Measurements from ENCODE around the gene KCNJ6.
"Not testable (repeated sequence)": the region's sequence is repeated elsewhere in the genome, so short reads cannot be mapped to it uniquely, and the experiment has no call there.

Gene KCNJ6

DNA sequence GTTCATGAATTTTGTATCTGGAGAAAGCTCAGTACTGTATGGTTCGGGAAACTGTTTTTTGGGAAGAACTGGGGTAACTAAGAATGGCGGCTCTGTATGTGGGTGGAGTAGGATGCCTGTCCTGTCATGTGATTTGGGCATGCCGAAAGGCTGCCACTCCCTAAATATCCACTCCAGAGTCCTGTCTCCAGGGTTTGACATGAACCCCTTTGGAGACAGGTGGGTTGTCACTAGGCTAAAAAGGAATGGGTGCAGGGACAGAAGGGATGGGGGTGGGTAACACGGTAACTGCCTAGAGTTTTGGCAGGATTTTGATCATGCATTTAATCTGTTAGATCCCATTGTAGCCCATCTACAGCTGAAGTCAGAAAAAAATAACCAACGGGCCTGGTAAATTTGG is 150.1 kb downstream of the KCNJ6 start:
- peak in 1 of 2 donors; percentile 59 for DNase-seq

DNA sequence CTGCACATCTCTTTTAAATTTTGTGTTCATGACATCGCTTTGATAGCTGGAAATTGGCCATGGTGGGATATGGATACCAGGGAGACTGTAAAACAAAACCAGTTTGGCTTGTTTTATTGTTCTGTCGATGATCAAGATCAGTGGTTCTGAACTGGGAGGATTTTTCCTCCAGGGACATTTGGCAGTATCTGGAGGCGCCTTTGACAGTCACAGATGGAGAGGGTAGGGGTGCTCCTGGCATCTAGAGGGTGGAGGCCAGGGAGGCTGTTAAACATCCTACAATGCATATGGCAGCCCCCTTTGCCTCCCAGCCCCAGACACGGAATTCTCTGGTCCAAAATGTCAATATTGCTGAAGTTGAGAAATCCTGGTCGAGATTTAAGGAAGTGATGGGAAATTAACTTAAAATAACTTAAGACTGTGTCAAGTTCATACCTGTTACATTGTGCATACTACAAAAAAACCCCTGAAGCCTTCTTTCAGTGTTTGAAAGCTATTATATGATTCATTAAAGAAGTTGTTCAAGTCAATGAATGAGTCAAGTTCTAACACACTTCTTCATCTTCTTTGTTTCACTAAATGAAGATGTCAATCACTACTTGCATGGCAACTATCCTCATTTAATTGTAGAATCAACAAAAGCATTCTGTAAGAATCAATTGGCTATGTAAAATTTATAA is 150.9 kb downstream of the KCNJ6 start:
- no peak for DNase-seq

DNA sequence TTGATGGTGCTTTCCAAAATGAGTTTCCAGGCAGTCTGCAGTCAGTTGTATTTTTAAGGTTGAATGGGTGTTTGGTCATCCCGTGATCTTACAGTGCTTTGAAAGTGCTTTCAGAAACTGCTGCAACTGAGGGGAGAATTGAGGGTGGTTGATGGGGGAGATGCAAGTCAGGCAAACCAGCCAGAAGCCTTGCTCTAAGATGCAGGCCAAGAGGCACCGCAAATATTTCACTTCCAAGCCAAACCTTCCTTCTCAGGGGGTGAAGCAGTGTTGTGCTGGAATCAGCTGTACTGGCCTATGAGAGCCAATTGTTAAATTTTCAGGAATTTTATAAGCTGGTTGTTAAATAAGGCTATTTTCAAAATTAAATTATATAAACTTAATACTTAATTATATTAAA is 151.6 kb downstream of the KCNJ6 start:
- no peak for DNase-seq

DNA sequence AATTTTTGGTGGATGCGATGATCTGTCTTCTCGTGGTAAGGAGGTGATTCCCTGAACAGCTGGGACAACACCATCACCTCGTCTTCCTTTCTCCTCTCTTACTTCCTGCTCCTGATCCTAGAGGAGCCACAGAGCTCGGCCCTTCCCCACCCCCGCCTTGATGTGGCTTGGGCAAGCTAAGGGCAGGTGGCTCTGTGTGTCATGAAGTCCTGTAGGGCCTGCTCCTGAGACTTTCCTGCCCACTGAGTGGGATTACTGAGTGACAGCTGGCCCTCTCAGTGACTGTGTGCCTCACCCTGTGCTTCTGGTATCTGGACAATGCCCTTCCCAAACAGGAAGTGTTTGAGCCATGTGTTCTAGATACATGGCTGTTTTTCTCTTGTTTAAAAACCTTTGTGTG is 153.0 kb downstream of the KCNJ6 start:
- no peak for DNase-seq

DNA sequence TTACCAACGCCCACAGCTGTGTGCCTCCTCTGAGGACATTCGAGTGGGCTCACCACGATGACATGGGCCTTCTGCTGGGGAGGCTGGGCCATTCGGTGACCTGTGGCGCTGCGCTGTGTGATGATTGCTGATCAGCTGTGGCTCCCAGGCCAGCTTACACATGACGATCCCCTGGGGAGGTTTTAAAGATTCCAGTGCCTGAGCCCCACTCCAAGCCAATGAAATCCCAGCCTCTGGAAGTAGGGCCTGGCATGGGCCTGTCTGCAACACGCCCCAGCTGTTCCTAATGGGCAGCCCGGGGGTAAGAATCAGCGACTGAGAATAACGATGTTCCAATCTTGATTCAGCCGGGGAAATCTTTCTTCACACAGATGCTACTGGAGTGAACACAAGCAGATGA is 153.7 kb downstream of the KCNJ6 start:
- DNase-seq = no peak

DNA sequence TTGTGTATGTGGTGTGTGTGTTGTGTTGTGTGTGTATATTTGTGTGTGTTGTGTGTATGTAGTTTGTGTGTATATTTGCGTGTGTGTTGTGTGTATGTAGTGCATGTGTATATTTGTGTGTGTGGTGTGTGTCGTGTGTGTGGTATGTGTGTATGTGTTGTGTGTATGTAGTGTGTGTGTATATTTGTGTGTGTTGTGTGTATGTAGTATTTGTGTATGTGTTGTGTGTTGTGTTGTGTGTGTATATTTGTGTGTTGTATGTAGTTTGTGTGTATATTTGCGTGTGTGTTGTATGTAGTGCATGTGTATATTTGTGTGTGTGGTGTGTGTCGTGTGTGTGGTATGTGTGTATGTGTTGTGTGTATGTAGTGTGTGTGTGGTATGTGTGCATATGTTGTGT is 154.9 kb downstream of the KCNJ6 start:
- DNase-seq = not testable (repeated sequence)

DNA sequence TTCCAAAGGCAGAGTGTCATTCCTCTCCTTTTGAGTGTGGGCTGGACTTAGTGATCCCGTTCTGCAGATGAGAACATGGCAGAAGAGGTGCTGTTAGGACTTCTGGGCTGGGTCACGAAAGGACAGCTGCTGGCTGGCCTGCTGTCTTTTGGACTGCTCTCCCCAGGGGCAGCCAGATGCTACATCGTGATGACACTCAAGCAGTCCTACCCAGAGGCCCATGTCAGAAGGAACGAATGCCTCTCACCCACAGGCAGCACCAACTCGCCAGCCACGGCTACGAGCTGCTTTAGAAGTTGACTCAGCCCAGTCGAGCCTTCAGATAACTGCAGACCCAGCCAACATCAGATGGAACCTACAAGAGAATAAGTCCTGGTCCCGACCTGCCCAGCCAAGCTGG is 156.5 kb downstream of the KCNJ6 start:
- no peak for DNase-seq

DNA sequence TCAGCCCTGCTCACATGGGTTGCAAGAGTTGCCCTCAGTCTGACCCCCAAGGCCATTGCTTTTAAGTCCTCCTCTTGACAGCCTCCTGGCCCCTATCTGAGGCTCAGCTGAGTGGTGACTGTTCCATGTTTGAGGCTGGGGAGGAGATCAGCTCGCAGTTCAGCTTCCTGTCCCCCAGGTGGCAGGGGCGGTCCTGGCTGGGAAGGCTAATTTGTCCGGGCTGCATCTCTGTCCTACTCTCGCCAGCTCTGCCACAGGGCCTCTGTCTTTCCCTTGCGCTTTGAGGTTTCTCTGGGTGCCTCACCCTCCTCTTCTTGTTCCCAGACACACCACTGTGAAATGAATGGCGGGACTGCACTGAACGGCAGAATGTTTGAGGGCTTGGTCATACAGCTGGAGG is 157.3 kb downstream of the KCNJ6 start:
- no peak for DNase-seq

DNA sequence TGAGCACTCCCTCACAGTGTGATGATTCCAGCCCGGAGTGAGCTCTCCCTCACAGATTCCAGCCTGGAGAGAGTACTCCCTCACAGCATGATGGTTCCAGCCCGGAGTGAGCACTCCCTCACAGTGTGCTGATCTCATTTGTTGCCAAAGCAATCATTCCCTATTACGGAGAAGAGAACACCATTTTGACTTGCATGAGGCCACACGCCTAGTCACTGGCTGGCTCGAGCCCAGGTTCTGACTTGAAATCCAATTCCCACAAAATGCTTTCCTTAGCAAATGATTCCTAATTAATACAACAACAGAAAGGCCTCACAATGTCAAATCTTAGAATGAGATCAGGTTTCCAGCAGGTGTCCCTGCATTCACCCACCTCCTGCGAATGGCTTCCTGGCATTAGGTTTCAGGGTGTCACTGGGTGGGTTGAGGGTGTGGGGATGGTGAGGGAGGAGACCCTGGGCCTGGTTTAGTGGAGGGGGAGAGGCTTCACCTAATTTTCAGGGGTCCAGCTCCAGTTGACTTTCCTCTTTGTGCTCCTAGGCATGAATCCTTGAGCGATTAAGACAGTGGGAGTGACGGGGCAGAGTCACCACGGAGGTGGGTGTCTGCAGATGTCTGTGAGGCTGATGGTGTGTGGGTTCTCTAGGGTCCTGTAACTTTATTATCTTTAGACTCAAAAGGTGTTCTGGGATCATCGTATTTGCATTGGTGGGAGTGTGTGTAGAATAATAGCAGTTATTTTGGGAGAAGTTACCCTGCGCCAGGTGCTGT is 158.5 kb downstream of the KCNJ6 start:
- DNase-seq = no peak

DNA sequence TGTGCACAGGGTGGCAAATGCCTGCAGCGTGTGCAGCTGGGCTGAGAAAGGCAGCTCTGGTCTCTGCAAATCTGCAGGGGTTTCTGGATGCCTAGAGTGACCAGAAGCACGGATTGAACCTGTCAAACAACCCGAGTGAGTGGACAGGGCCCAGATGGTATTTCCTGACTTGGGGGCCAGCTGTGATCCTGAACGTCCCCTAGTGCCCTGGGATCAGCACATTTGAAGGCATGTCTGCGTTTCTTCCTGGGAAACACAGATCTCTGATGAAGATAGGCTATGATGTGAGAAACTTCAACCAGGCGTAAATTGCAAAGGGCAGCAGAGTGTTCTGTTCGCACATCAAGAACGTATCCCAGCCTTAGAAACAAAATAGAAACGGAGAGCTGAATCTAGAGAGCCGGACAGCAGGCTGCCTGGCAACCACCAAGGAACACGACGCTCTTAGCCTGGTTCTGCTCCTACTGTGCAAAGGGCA is 163.1 kb downstream of the KCNJ6 start:
- DNase-seq = no peak

DNA sequence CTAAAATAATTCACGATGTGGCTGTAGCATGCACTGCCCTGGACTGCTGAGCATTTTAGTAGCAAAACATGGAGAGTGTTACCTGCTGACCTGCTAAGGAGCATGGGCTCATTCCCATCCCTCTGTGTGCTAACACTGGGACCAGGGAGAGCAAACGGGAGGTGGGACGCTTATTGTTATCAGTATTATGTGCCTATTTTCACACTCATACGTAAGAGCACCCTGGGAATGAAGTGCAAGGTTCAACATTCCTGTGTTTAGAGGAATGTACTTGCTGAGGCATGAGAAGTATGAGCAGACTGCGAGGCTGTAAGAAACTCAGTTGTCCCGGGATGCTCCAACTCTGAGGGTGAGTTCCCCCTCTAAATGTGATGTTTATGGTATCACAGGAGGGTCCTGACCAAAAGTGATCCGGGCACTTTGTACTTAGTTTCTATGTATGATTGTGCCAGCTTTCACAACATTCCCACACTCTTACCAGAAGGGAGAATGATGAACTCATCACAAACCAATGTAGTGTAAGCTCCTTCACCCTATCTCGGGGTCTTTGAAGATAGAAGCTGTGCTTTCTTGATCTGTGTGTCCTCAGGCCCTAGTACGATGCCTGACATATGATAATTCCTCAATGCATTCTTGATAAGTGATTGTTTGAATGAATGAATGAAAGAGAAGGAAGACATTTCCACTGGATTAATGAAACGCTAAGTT is 164.8 kb downstream of the KCNJ6 start:
- DNase-seq = no peak

DNA sequence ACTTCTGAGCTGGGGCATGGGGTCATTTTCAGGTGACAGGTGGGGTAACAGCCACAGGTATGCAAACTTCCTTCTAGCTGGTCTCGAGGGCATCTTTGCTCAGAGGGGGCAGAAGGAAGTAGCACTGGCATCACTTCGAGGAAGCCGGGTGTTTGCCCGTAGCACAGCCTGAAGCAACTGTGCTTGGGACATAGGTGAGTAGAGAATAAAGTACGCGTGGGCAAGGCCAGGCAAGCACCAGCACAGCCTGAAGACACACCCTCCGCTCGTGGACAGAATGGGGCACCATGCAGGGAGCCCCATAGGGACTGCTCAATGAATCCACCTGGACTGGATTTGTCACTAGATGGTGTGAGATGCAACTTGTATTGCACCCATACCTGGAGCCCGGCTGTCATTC is 167.1 kb downstream of the KCNJ6 start:
- DNase-seq = no peak

DNA sequence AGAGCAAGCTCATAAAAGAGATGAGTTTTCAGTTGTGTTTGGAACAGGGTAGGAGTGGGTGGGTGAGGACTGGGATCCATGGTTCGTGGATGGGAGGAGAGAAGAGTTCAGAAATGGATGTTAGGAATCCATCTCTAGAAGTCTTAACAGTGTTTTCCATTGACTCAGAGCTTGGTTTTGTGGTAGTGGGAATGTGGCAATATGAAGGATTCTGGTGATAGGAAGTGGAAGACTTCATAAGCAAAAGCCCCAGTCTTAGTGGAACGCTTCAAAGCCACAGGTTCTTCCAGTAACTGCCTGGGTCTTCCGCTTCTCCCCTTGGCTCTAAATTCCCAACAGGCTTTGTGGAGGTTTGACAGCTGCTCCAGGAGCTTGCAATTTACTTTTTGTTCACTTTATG is 167.9 kb downstream of the KCNJ6 start:
- DNase-seq = no peak

DNA sequence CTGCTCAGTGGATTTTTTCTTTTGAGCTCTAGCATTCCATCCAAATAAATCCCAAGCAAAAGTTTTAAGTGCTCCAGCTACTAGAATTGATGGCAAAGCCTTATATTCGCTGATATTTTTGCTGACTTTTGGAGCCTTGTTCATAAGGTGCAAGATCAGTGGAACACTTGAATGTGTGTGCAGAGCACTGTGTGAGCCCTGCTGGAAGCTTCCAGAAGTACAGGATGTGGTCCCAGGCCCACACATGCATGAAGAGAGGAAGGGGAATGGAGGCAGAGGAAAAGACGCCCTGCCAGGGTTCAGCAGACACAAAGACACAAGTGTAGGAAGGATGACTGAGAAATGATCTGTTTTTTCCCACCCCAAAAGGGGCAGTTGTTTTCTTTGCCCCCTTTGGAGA is 169.4 kb downstream of the KCNJ6 start:
- no peak for DNase-seq

DNA sequence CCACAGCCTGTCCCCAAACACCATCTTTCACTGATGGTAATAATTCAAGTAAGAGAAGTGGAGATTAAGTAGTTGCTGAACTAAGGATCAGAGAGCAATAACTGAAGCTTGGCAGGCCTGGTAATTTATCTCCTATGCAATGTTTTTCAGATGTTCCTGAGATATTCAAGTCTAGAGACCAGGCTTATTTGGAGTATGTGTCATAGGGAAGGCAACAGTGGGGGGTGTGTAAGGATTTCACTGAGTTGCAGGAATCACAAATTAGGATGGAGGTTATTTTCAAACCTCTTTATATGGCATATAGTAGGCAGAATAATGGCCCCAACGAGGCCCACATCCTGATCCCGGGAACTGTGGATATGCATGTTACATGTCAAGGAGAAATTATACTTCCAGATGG is 171.7 kb downstream of the KCNJ6 start:
- no peak for DNase-seq

DNA sequence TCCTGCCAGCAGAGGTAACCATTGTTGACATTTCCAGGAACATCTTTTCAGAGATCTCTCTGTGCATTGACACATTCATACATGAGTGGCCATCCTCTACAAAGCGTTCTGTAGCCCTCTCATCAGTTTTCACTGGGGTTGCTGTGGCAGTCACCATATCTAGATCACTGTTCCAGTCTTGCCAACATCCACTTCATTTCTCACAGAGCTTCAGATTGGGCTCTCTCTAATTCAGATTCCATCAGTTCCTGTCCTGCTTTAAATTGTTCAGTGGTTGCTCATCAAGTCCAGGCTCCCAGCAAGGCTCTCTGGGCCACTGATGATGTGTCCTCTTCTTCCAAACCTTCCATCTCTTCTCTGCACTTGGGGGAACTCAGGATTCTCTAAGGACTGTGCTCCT is 173.7 kb downstream of the KCNJ6 start:
- DNase-seq = no peak

DNA sequence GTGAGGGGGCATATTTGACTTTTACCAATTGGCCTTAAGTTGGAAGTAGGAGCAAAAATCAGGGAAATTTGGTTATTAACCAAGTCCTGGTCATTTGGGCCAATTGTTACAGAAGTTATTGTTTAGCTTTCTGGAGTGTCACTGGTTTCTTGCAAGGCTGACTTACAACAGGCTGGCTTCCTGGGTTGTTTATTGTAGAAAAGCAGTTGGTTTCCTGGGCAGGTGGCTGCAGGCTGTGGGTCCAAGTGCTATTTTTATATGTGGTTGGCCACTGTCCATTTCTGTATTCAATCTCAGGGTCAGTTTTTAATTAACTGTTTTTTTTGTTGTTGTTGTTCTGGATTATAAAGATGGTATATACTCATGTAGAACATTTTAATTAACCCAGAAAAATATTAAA is 174.1 kb downstream of the KCNJ6 start:
- no peak for DNase-seq

DNA sequence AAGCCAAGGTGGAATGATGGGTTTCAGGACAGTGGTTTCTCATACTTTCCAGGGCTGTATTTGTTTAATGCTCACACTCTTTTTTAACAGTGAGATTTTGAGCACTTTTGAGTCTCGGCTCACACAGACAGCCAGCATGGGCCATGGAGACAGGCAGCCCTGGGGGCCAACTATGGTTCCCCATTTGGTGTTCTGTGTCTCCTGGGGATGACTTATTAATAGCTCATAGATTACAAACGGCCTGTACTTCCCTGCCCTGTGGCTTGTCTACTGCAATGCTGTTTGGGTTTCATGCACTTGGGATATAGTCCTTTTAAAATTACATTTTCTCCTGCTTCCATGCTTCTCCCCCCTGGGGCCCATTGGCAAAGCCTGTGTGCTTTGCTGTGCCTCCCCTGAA is 178.3 kb downstream of the KCNJ6 start:
- DNase-seq = no peak

DNA sequence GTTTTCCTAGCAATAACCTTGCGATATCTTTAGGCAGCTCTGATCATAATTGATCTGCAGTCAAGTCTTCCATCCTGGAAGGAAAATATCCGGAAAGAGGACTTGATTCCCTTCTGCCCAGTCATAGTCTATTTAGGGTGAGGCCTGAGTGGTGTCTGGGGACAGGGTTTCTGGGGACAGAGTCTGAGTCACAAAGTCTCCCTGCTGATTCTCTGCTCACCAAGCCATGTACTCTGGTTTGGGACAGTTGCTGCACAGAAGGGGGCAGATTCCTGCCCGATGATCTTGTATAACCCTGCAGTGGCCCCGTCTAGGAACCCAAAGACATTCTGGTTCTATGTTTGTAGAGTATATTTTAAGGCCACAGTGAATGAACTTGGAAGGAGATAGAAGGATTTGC is 178.8 kb downstream of the KCNJ6 start:
- DNase-seq = no peak

DNA sequence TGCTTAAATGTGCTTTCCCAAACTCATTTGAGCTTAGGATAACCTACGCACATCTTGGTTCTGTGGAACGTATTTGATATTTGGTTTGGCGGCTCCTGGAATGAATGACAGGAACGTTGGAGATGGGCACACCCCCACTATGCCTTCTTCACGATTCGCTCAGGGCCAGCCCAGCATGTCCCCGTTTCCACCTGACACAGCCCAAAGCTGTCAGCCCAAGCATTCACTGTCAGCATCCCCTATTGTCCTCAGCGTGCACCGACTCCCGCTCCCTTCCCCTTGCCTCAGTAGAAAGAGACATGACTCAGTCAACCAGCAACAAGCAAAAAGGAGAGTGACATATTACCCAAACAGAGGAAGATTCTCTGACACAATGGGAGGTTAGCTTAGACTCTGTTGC is 181.4 kb downstream of the KCNJ6 start:
- DNase-seq = no peak

DNA sequence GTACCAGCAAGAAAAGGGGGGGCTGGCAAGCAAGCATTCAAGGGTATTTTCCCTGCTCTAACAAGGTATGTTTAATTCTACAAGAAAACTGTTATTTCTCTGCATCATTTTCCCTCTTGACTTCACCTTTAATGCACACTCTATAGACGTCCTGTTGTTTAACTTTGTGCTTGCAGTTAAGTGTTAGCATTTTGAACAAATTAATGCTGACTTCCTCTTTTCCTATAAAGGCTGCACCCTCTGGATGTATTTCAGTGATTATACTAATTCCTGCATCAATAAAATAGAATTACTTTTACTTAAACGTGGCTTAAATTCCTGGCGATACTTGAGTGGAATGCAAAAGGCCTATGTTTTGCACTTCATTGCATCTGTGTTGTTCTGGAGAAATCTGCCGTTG is 183.3 kb downstream of the KCNJ6 start:
- no peak for DNase-seq

DNA sequence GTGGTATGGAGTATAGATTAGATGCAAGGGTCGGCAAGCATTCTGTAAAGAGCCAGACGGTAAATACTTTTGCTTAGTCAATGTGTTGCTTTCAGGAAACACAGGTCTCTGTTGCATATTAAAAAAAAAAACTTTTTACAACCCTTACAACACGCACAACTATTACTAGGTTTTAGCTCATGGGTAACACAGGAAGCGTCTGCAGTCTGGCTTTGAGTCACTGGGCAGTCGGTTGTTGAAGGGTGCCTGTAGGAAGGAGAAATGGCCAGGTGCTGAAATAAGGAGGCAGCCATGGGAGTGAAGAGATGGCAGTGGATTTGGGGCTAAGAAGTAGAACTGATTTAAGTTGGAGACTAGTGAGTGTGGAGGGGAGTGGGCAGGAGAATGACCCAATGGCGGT is 192.1 kb downstream of the KCNJ6 start:
- DNase-seq = no peak

DNA sequence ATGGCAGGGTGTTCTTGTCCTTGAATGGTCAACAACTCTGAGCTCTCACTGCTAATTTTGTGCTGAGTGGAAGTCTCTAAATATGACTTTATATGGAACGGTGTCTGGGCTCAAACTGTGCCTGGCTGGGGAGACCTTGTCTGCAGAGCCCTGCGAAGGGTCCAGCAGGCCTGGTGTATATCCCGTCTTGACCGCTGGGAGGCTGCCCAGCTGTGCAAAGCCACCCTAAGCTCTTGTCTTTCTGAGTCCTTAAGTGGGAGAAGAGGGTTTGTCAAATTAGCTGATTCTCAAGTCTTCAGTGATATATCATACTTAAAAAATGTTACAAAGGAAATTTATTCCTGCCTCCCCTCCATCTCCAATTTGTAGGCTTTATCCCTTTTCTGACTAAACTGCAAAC is 198.7 kb downstream of the KCNJ6 start:
- DNase-seq = no peak

DNA sequence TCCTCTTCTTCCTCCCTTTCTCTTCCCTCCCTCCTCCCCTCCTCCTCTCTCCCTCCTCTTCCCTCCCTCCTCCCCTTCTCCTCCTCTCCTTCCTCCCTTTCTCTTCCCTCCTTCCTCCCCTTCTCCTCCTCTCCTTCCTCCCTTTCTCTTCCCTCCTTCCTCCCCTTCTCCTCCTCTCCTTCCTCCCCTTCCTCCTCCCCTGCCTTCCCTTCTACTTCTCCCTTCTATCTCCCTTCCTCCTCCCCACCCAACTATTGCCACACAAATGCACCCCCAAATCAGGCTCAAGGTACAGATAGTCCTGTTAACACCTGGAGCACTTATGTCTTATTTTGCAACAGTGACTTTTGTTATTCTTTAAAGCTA is 203.7 kb downstream of the KCNJ6 start:
- not testable (repeated sequence) for DNase-seq

All from hippocampal formation (tissue), 2 donors.